ENCODE results near the gene SBF1.

- TF ChIP-seq CTCF (IDR thresholded peaks at IDR 0.05) (no peak), POLR2A (IDR thresholded peaks at IDR 0.05) (no peak)
Observed at GRCh38 chr22:50467341-50467740, 7.5 kb downstream of the SBF1 start.

Measured in vagina (tissue), 2 donors.